Right lobe of liver (tissue), 4 donors: ENCODE data around the gene HAND1.

ENCODE experiments used
- POLR2A ChIP-seq: fragments of 450-650 bp; IDR thresholded peaks from one replicate; pipeline ENCODE4 v1.6.1; 2017; ENCODE audit warnings: antibody characterized with exemption, mild to moderate bottlenecking
- TF ChIP-seq, protein P1 (sequence below), 4 donors: fragments of 200-600 bp in 3 of 4; fragments of 450-650 bp in 1 of 4; IDR thresholded peaks; one replicate each; pipeline versions ENCODE4 v1.5.1 to v1.8.0; 2016 to 2022; ENCODE audit warnings: antibody characterized with exemption in 4 of 4, mild to moderate bottlenecking in 2 of 4
- donor health status: DM: no; HTN: no; CAD: no.
- donor health status: DM: no; HTN: no; CAD: no.
- donor health status: DM: no; HTN: yes; CAD: no.

DNA sequence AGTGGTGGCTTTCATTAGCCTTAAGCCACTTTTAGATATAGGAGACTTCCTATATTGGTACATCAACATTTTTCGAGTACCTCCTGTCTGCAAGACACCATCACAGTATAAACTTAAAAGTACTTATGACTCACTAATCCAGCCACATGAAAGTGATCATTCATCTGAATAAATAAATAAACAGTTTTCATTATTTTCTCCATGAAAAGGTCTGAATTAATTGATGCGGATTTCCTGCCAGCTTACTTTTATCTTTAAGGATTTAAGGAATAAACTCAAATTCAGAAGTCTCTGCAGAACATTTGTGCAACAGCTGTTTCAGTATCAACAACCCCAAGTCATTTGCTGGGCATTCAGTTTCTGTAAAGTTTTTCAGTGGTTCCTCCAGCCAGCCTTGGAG, 28.2 kb downstream of the HAND1 start:
- TF ChIP-seq, protein P1, sequence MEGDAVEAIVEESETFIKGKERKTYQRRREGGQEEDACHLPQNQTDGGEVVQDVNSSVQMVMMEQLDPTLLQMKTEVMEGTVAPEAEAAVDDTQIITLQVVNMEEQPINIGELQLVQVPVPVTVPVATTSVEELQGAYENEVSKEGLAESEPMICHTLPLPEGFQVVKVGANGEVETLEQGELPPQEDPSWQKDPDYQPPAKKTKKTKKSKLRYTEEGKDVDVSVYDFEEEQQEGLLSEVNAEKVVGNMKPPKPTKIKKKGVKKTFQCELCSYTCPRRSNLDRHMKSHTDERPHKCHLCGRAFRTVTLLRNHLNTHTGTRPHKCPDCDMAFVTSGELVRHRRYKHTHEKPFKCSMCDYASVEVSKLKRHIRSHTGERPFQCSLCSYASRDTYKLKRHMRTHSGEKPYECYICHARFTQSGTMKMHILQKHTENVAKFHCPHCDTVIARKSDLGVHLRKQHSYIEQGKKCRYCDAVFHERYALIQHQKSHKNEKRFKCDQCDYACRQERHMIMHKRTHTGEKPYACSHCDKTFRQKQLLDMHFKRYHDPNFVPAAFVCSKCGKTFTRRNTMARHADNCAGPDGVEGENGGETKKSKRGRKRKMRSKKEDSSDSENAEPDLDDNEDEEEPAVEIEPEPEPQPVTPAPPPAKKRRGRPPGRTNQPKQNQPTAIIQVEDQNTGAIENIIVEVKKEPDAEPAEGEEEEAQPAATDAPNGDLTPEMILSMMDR (IDR thresholded peaks at IDR 0.05), result no peak
- TF ChIP-seq POLR2A, result no peak
